ENCODE measurements around the gene RTN4RL2. TPM values are rescaled to one million over a fixed set of nuclear protein-coding genes. Genes with fewer than 3 reads are reported as not detected.

Gene RTN4RL2
- total and polyA plus RNA-seq, 9 of the 15 experiments (the other 6 are each of a cell fraction or from before 2014, with no cell fraction given) = 0.06 to 1.9 (median 0.34) TPM; not detected in 4

- no peak for TF ChIP-seq PYGO2 (tag; IDR thresholded peaks at IDR 0.05)
- no peak for TF ChIP-seq ATF1 (CRISPR knock-in tag; IDR thresholded peaks at IDR 0.05)
- no peak for TF ChIP-seq ATF1 (tag; IDR thresholded peaks at IDR 0.05)
- TF ChIP-seq SIN3A (IDR thresholded peaks at IDR 0.05; ENCODE audit: borderline replicate concordance in 2 of 2, control insufficient read depth in 1 of 2, low read depth in 2 of 2, low read length in 2 of 2) = no peak; a peak in 1 of 4 replicates
- TF ChIP-seq SP2 (IDR thresholded peaks at IDR 0.05; ENCODE audit: extremely low read depth, low read depth, low read length, poor library complexity, severe bottlenecking) = no peak
- no peak for TF ChIP-seq SIRT6 (IDR thresholded peaks at IDR 0.05; ENCODE audit: low read depth, low read length)
- 0 out of 6 replicates have a peak, but pooled peaks of 1 of the 3 experiments have one; percentile 1 for TF ChIP-seq CTCF (IDR thresholded peaks at IDR 0.05 in 2 of 3, conservative IDR thresholded peaks at IDR 0.05 in 1 of 3; ENCODE audit: insufficient read depth in 2 of 3, low read depth in 1 of 3, low read length in 3 of 3)
- no peak for TF ChIP-seq E2F5 (CRISPR knock-in tag; IDR thresholded peaks at IDR 0.05)
- TF ChIP-seq CEBPZ (IDR thresholded peaks at IDR 0.05; ENCODE audit: borderline replicate concordance, low read depth, low read length) = no peak
- no peak for TF ChIP-seq IFI16 (CRISPR knock-in tag; IDR thresholded peaks at IDR 0.05)
- TF ChIP-seq ZC3H8 (IDR thresholded peaks at IDR 0.05) = 0 out of 2 replicates have a peak, but pooled peaks have one; percentile 54
- TF ChIP-seq IRF1 (CRISPR knock-in tag; IDR thresholded peaks at IDR 0.05; ENCODE audit: borderline replicate concordance) = no peak
- TF ChIP-seq SAFB (IDR thresholded peaks at IDR 0.05; ENCODE audit: borderline replicate concordance, low read depth, low read length) = no peak
- no peak for TF ChIP-seq NR0B1 (IDR thresholded peaks at IDR 0.05; ENCODE audit: partially characterized antibody)
- no peak for TF ChIP-seq SREBF1 (IDR thresholded peaks at IDR 0.05; ENCODE audit: borderline replicate concordance, low read depth, low read length)
- TF ChIP-seq ZBTB26 (CRISPR knock-in tag; IDR thresholded peaks at IDR 0.05) = peak; percentile 69; the same call in 1 of the 2 replicates
These were observed 33.2 kb upstream of the RTN4RL2 start, which contains the start of gene SLC43A3 (continued) for GRCh38 chr11:57426929-57427726.
